HepG2 (cell line): ENCODE measurements around the gene TPO. TPM values are rescaled to one million over a fixed set of nuclear protein-coding genes. Genes with fewer than 3 reads are reported as not detected.
A peak's percentile ranks its signal among the peaks of the same experiment; 100 is the strongest.

Experiments used
- ATAC-seq: fragments of 200-7000 bp; cut with Tn5 transposase; 3 replicates; pipeline ENCODE4 v1.9.1; 2020; ENCODE audit warnings: mild to moderate bottlenecking, moderate library complexity
- BruUV-seq: library from RNA; stranded (reverse); fragments of 400-500 nt; replicated peaks from 2 replicates; lab custom pipeline; 2021; lab: Mats Ljungman, UMichigan
- CTCF ChIA-PET: fragments of 300-600 bp; formaldehyde crosslinking; extraction: SDS; loops from one replicate; lab custom pipeline; 2021; ENCODE audit warnings: low total read pairs, inconsistent platforms, low intra/inter-chr PET ratio; lab: Yijun Ruan, JAX
- POLR2A ChIA-PET: fragments of 350-600 bp; sonication (Branson Sonifier 250); formaldehyde crosslinking; loops from one replicate; lab custom pipeline; 2020; ENCODE audit warnings: antibody characterized with exemption, inconsistent platforms; lab: Yijun Ruan, JAX
- DNase-seq: peaks from one replicate; pipeline ENCODE4 v3.0.0-alpha.2; 2015; ENCODE audit warnings: low spot score
- FAIRE-seq: peaks from 3 replicates; lab custom pipeline; 2011; peaks lifted over from hg19 to GRCh38; lab: Jason Lieb, UNC
- H2AFZ ChIP-seq: one replicate; pipeline ENCODE4 v1.6.1; 2011; ENCODE audit warnings: low read length, inconsistent platforms
- H3K27ac ChIP-seq: fragments of 300-600 bp; 3 replicates; pipeline ENCODE4 v1.8.0; 2011; ENCODE audit warnings: mixed run types, mild to moderate bottlenecking, mixed read lengths, low read length, inconsistent platforms; ENCODE audit not compliant: insufficient read depth; ENCODE audit errors: extremely low read length
- H3K27me3 ChIP-seq, 2 experiments: fragments of 200-600 bp in 1 of 2; 2 replicates in 1 of 2; 3 replicates in 1 of 2; pipeline versions ENCODE4 v1.6.0 to v1.8.0; 2011; ENCODE audit warnings: low read length in 2 of 2, mild to moderate bottlenecking in 2 of 2, moderate library complexity in 2 of 2, inconsistent platforms in 1 of 2; ENCODE audit not compliant: insufficient read depth in 2 of 2, control insufficient read depth in 1 of 2
- H3K36me3 ChIP-seq, 2 experiments: fragments of 200-600 bp in 1 of 2; replicated peaks in 1 of 2; 2 replicates in 1 of 2; 3 replicates in 1 of 2; pipeline versions ENCODE4 v1.5.1 to v1.8.0; 2011; ENCODE audit warnings: low read length in 2 of 2, inconsistent platforms in 1 of 2; ENCODE audit not compliant: insufficient read depth in 2 of 2, control insufficient read depth in 1 of 2
- H3K4me1 ChIP-seq: 2 replicates; pipeline ENCODE4 v1.5.1; 2012; ENCODE audit warnings: low read length, inconsistent platforms; ENCODE audit not compliant: insufficient read depth
- H3K4me2 ChIP-seq: 2 replicates; pipeline ENCODE4 v1.6.0; 2011; ENCODE audit warnings: low read depth, low read length, inconsistent platforms
- H3K4me3 ChIP-seq, 3 experiments: fragments of 200-600 bp in 1 of 3; sonication (generic), shearing (Covaris generic) in 1 of 3; replicated peaks in 1 of 3; 2 replicates each; pipeline ENCODE4 v1.5.1; 2011 to 2016; ENCODE audit warnings: low read length in 3 of 3, inconsistent platforms in 2 of 3, low read depth in 2 of 3, mild to moderate bottlenecking in 2 of 3, control low read depth in 1 of 3, mixed read lengths in 1 of 3; ENCODE audit not compliant: insufficient read depth in 1 of 3
- H3K79me2 ChIP-seq: one replicate; pipeline ENCODE4 v1.6.1; 2011; ENCODE audit warnings: low read length, inconsistent platforms; ENCODE audit not compliant: insufficient read depth
- H3K9ac ChIP-seq: 2 replicates; pipeline ENCODE4 v1.6.0; 2011; ENCODE audit warnings: mild to moderate bottlenecking, low read depth, low read length, inconsistent platforms; ENCODE audit not compliant: insufficient read depth
- H3K9me3 ChIP-seq: 2 replicates; pipeline ENCODE4 v1.5.1; 2012; ENCODE audit warnings: mild to moderate bottlenecking, low read length
- H4K20me1 ChIP-seq: 2 replicates; pipeline ENCODE4 v1.6.0; 2011; ENCODE audit warnings: inconsistent platforms, mild to moderate bottlenecking, low read length, moderate library complexity; ENCODE audit not compliant: insufficient read depth
- ARID2 ChIP-seq: sonication (generic); formaldehyde crosslinking; IDR thresholded peaks from 2 replicates; pipeline ENCODE4 v1.8.1; 2022; ENCODE audit warnings: mild to moderate bottlenecking, missing genetic modification reagents, borderline replicate concordance
- CBFB ChIP-seq: sonication (generic); formaldehyde crosslinking; IDR thresholded peaks from 2 replicates; pipeline ENCODE4 v1.4.0; 2020; ENCODE audit warnings: missing genetic modification reagents
- CHD2 ChIP-seq: IDR thresholded peaks from 2 replicates; pipeline ENCODE4 v1.6.1; 2011; ENCODE audit warnings: low read depth, low read length, improper control_type of control experiment
- CREM ChIP-seq, 2 experiments: sonication (generic) in 1 of 2; formaldehyde crosslinking in 1 of 2; IDR thresholded peaks; 2 replicates each; pipeline versions ENCODE4 v1.4.0 to v1.6.1; 2016 to 2020; ENCODE audit warnings: antibody characterized with exemption in 1 of 2, mild to moderate bottlenecking in 1 of 2, missing genetic modification reagents in 1 of 2
- DBP ChIP-seq: sonication (generic); formaldehyde crosslinking; IDR thresholded peaks from 2 replicates; pipeline ENCODE4 v1.4.0; 2020; ENCODE audit warnings: missing genetic modification reagents; ENCODE audit errors: not compliant biosample characterization
- MTA3 ChIP-seq: sonication (generic); formaldehyde crosslinking; IDR thresholded peaks from 2 replicates; pipeline ENCODE4 v1.4.0; 2020; ENCODE audit warnings: missing genetic modification reagents
- MTERF4 ChIP-seq: sonication (generic); formaldehyde crosslinking; IDR thresholded peaks from 2 replicates; pipeline ENCODE4 v1.8.0; 2023; ENCODE audit warnings: mild to moderate bottlenecking, missing genetic modification reagents
- PLRG1 ChIP-seq: fragments of 450-650 bp; conservative IDR thresholded peaks from 2 replicates; pipeline ENCODE4 v1.6.1; 2016
- PTBP1 ChIP-seq: fragments of 200-400 bp; formaldehyde crosslinking; IDR thresholded peaks from 2 replicates; pipeline ENCODE4 v1.6.1; 2018; ENCODE audit warnings: low read length, low read depth; ENCODE audit not compliant: poor library complexity, severe bottlenecking
- RBM22 ChIP-seq: fragments of 200-400 bp; formaldehyde crosslinking; optimal IDR thresholded peaks from 2 replicates; pipeline ENCODE3; 2017; ENCODE audit warnings: mild to moderate bottlenecking, low read length, moderate library complexity
- SRSF9 ChIP-seq: fragments of 200-400 bp; formaldehyde crosslinking; IDR thresholded peaks from 2 replicates; pipeline ENCODE4 v1.6.1; 2018; ENCODE audit warnings: borderline replicate concordance, mild to moderate bottlenecking, low read depth, low read length; ENCODE audit not compliant: insufficient read depth, poor library complexity, severe bottlenecking
- WIZ ChIP-seq: sonication (generic); formaldehyde crosslinking; IDR thresholded peaks from 2 replicates; pipeline ENCODE4 v1.5.1; 2020; ENCODE audit warnings: mild to moderate bottlenecking, missing genetic modification reagents
- ZBTB38 ChIP-seq: sonication (generic); formaldehyde crosslinking; IDR thresholded peaks from 2 replicates; pipeline ENCODE4 v1.5.1; 2020; ENCODE audit warnings: mild to moderate bottlenecking, missing genetic modification reagents
- ZNF296 ChIP-seq: sonication (generic); formaldehyde crosslinking; conservative IDR thresholded peaks from 2 replicates; pipeline ENCODE4 v1.5.0; 2020; ENCODE audit warnings: mild to moderate bottlenecking, missing genetic modification reagents
- ZNF761 ChIP-seq: sonication (generic); formaldehyde crosslinking; conservative IDR thresholded peaks from 2 replicates; pipeline ENCODE4 v1.4.0; 2020; ENCODE audit warnings: mild to moderate bottlenecking, missing genetic modification reagents
- WGBS: methylation state at CpG from one replicate; pipeline ENCODE4 v1.1.6; 2017; ENCODE audit warnings: low lambda C conversion rate; 5-methylcytosine and 5-hydroxymethylcytosine counted together
- in situ Hi-C: cut with HindIII; loops from 2 replicates; pipeline ENCODE4 v1.10.0; 2017; ENCODE audit warnings: low pct_unique_long_range_greater_than_20kb; ENCODE audit not compliant: extremely low pct_ligation_motif_present
- intact Hi-C: fragments of 100-400 bp; cut with micrococcal nuclease; formaldehyde crosslinking; loops from one replicate; pipeline ENCODE4 v1.10.0; 2022; ENCODE audit not compliant: unreplicated experiment
- polyA plus RNA-seq, 8 experiments: library from polyadenylated mRNA; depleted of rRNA in 3 of 8; stranded (reverse) in 7 of 8; unstranded in 1 of 8; fragments of >200 nt; fragmentation: Illumina TruSeq in 4 of 8; extraction: Trizol in 4 of 8; gene quantifications; 2 replicates each; pipeline versions ENCODE4 v1.2.1 to v1.2.3, GENCODE V29; 2011 to 2016; ENCODE audit warnings: low read depth in 4 of 8, missing spikeins in 1 of 8, mixed read lengths in 1 of 8; ENCODE audit not compliant: insufficient read depth in 1 of 8
- total RNA-seq, 5 experiments: library from RNA; depleted of rRNA; stranded (reverse); fragments of >200 nt; fragmentation: Illumina TruSeq; extraction: Trizol; gene quantifications; 2 replicates each; pipeline ENCODE4 v1.2.3, GENCODE V29; 2016; ENCODE audit warnings: low read depth in 1 of 5
- TF ChIP-seq, protein P1 (sequence below): sonication (generic); formaldehyde crosslinking; IDR thresholded peaks from 2 replicates; pipeline ENCODE4 v1.4.0; 2020; ENCODE audit warnings: missing genetic modification reagents, borderline replicate concordance
- TF ChIP-seq, protein P2 (sequence below): sonication (generic); formaldehyde crosslinking; IDR thresholded peaks from 2 replicates; pipeline ENCODE4 v1.5.0; 2020; ENCODE audit warnings: missing genetic modification reagents
- TF ChIP-seq, protein P3 (sequence below): sonication (generic); formaldehyde crosslinking; IDR thresholded peaks from 2 replicates; pipeline ENCODE4 v1.8.0; 2022; ENCODE audit warnings: low read depth, missing genetic modification reagents

Gene TPO
- total and polyA plus RNA-seq, 2 of the 13 experiments (the other 11 are each of a cell fraction or from before 2014, with no cell fraction given): not detected

- intact Hi-C loops: no loop called here
- Histone ChIP-seq H2AFZ (no peak overlapping the region), H3K9ac (no peak overlapping the region), H3K36me3 (no peaks in the 10 kb centered on the region), H3K4me1 (no peaks in the 10 kb centered on the region), H3K27me3 (peaks cover 4 to 44% of the 10 kb centered on the region in 2 experiments; a peak in 4 of 5 replicates), H3K4me3 (no peak overlapping the region), H3K9me3 (no peaks in the 10 kb centered on the region), H4K20me1 (no peaks in the 10 kb centered on the region), H3K4me2 (no peak overlapping the region), H3K27ac (no peak overlapping the region), H3K79me2 (no peaks in the 10 kb centered on the region)
- ChIA-PET POLR2A (no interaction called here), CTCF (no interaction called here)
- BruUV-seq: no TSS peak
- 18% methylated on average over 10 of the region's 11 CpGs for WGBS
- FAIRE-seq (no peak), ATAC-seq (peak; percentile 66), DNase-seq (no peak)
- in situ Hi-C loops: no loop called here
- no peak for TF ChIP-seq CREM (IDR thresholded peaks at IDR 0.05)
- no peak for TF ChIP-seq CREM (CRISPR knock-in tag; IDR thresholded peaks at IDR 0.05)
- no peak for TF ChIP-seq PLRG1
- TF ChIP-seq ZBTB38 (CRISPR knock-in tag): no peak
- no peak for TF ChIP-seq SRSF9
- TF ChIP-seq ZNF296 (CRISPR knock-in tag): no peak
- TF ChIP-seq, protein P1, sequence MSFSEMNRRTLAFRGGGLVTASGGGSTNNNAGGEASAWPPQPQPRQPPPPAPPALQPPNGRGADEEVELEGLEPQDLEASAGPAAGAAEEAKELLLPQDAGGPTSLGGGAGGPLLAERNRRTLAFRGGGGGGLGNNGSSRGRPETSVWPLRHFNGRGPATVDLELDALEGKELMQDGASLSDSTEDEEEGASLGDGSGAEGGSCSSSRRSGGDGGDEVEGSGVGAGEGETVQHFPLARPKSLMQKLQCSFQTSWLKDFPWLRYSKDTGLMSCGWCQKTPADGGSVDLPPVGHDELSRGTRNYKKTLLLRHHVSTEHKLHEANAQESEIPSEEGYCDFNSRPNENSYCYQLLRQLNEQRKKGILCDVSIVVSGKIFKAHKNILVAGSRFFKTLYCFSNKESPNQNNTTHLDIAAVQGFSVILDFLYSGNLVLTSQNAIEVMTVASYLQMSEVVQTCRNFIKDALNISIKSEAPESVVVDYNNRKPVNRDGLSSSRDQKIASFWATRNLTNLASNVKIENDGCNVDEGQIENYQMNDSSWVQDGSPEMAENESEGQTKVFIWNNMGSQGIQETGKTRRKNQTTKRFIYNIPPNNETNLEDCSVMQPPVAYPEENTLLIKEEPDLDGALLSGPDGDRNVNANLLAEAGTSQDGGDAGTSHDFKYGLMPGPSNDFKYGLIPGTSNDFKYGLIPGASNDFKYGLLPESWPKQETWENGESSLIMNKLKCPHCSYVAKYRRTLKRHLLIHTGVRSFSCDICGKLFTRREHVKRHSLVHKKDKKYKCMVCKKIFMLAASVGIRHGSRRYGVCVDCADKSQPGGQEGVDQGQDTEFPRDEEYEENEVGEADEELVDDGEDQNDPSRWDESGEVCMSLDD: no peak
- no peak for TF ChIP-seq RBM22
- no peak for TF ChIP-seq CBFB
- no peak for TF ChIP-seq CHD2
- TF ChIP-seq, protein P2, sequence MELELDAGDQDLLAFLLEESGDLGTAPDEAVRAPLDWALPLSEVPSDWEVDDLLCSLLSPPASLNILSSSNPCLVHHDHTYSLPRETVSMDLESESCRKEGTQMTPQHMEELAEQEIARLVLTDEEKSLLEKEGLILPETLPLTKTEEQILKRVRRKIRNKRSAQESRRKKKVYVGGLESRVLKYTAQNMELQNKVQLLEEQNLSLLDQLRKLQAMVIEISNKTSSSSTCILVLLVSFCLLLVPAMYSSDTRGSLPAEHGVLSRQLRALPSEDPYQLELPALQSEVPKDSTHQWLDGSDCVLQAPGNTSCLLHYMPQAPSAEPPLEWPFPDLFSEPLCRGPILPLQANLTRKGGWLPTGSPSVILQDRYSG (CRISPR knock-in tag): no peak
- TF ChIP-seq PTBP1: no peak
- no peak for TF ChIP-seq MTA3 (CRISPR knock-in tag)
- no peak for TF ChIP-seq WIZ (CRISPR knock-in tag)
- no peak for TF ChIP-seq DBP (CRISPR knock-in tag)
- TF ChIP-seq MTERF4 (CRISPR knock-in tag): no peak
- no peak for TF ChIP-seq ZNF761 (CRISPR knock-in tag)
- TF ChIP-seq, protein P3, sequence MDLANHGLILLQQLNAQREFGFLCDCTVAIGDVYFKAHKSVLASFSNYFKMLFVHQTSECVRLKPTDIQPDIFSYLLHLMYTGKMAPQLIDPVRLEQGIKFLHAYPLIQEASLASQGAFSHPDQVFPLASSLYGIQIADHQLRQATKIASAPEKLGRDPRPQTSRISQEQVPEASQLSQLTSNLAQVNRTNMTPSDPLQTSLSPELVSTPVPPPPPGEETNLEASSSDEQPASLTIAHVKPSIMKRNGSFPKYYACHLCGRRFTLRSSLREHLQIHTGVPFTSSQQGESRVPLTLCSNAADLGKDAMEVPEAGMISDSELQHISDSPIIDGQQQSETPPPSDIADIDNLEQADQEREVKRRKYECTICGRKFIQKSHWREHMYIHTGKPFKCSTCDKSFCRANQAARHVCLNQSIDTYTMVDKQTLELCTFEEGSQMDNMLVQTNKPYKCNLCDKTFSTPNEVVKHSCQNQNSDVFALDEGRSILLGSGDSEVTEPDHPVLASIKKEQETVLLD (CRISPR knock-in tag): no peak
- TF ChIP-seq ARID2 (CRISPR knock-in tag): no peak
Measured at GRCh38 chr2:1488181-1488671, 75.0 kb downstream of the TPO start.
